K562 (cell line): Measurements from ENCODE around the gene SLCO2A1. TPM values are rescaled to one million over a fixed set of nuclear protein-coding genes. Genes with fewer than 3 reads are reported as not detected.

Source experiments
- ATAC-seq: fragments of 200-7000 bp; cut with Tn5 transposase; 3 replicates; pipeline ENCODE4 v1.9.1; 2020; ENCODE audit warnings: moderate library complexity
- BruUV-seq: library from RNA; stranded (reverse); fragments of 400-500 nt; replicated peaks from 2 replicates; lab custom pipeline; 2021; lab: Mats Ljungman, UMichigan
- CTCF ChIA-PET: fragments of 300-600 bp; formaldehyde crosslinking; extraction: SDS; loops from one replicate; lab custom pipeline; 2021; ENCODE audit warnings: low intra/inter-chr PET ratio; lab: Yijun Ruan, JAX
- POLR2A ChIA-PET: fragments of 300-600, 350-650 bp; sonication (Branson Sonifier 250); formaldehyde crosslinking; extraction: SDS; loops from one replicate; lab custom pipeline; 2021; ENCODE audit warnings: antibody characterized with exemption, inconsistent platforms; lab: Yijun Ruan, JAX
- DNase-seq, 4 experiments: peaks; one replicate each; pipeline versions ENCODE4 v3.0.0 to v3.0.0-alpha.2; 2011 to 2018; ENCODE audit warnings: low spot score in 3 of 4, mixed read lengths in 3 of 4; ENCODE audit errors: extremely low read depth in 1 of 4
- FAIRE-seq: peaks from 2 replicates; lab custom pipeline; 2011; peaks lifted over from hg19 to GRCh38; lab: Jason Lieb, UNC
- H2AFZ ChIP-seq: 2 replicates; pipeline ENCODE4 v1.6.0; 2011; ENCODE audit warnings: low read depth, low read length, control low read depth, inconsistent platforms
- H3K27ac ChIP-seq: fragments of 200-600 bp; 3 replicates; pipeline ENCODE4 v1.8.0; 2011; ENCODE audit warnings: low read depth, mild to moderate bottlenecking, control low read depth, inconsistent platforms, low read length, moderate library complexity, mixed read lengths; ENCODE audit errors: extremely low read depth
- H3K27me3 ChIP-seq, 2 experiments: fragments of 300-600 bp in 1 of 2; 2 replicates in 1 of 2; 3 replicates in 1 of 2; pipeline versions ENCODE4 v1.6.0 to v1.8.0; 2011; ENCODE audit warnings: inconsistent platforms in 2 of 2, low read length in 2 of 2, mild to moderate bottlenecking in 1 of 2, mixed read lengths in 1 of 2, moderate library complexity in 1 of 2; ENCODE audit not compliant: control insufficient read depth in 2 of 2, insufficient read depth in 2 of 2
- H3K36me3 ChIP-seq: fragments of 300-600 bp; 3 replicates; pipeline ENCODE4 v1.8.0; 2011; ENCODE audit warnings: mild to moderate bottlenecking, low read length, inconsistent platforms; ENCODE audit not compliant: control insufficient read depth, insufficient read depth
- H3K4me1 ChIP-seq, 2 experiments: fragments of 200-600 bp in 1 of 2; replicated peaks in 1 of 2; 2 replicates in 1 of 2; 3 replicates in 1 of 2; pipeline versions ENCODE4 v1.5.1 to v1.8.0; 2011; ENCODE audit warnings: inconsistent platforms in 2 of 2, low read length in 2 of 2, mild to moderate bottlenecking in 1 of 2, mixed read lengths in 1 of 2, moderate library complexity in 1 of 2; ENCODE audit not compliant: control insufficient read depth in 2 of 2, insufficient read depth in 2 of 2
- H3K4me2 ChIP-seq: 2 replicates; pipeline ENCODE4 v1.6.1; 2011; ENCODE audit warnings: low read length, control low read depth, inconsistent platforms, mixed read lengths; ENCODE audit not compliant: insufficient read depth
- H3K4me3 ChIP-seq: fragments of 200-600 bp; sonication (generic), shearing (Covaris generic); 2 replicates; pipeline ENCODE4 v1.5.1; 2016; ENCODE audit warnings: control low read depth, inconsistent platforms
- H3K79me2 ChIP-seq: fragments of 200-600 bp; 3 replicates; pipeline ENCODE4 v1.8.0; 2011; ENCODE audit warnings: low read length, inconsistent platforms; ENCODE audit not compliant: control insufficient read depth, insufficient read depth
- H3K9ac ChIP-seq, 2 experiments: 2 replicates each; pipeline versions ENCODE4 v1.6.0 to v1.6.1; 2011; ENCODE audit warnings: low read depth in 2 of 2, low read length in 2 of 2, control low read depth in 1 of 2, inconsistent platforms in 1 of 2, mild to moderate bottlenecking in 1 of 2, mixed read lengths in 1 of 2; ENCODE audit not compliant: insufficient read depth in 1 of 2
- H3K9me1 ChIP-seq: one replicate; pipeline ENCODE4 v1.6.0; 2011; ENCODE audit warnings: inconsistent platforms, mild to moderate bottlenecking, low read length, moderate library complexity; ENCODE audit not compliant: control insufficient read depth, insufficient read depth
- H3K9me3 ChIP-seq: replicated peaks from 2 replicates; pipeline ENCODE4 v1.5.1; 2011; ENCODE audit warnings: low read depth, low read length, inconsistent platforms; ENCODE audit not compliant: control insufficient read depth, insufficient read depth
- H4K20me1 ChIP-seq: replicated peaks from 2 replicates; pipeline ENCODE4 v1.6.1; 2011; ENCODE audit warnings: low read length, inconsistent platforms, mixed read lengths; ENCODE audit not compliant: control insufficient read depth, insufficient read depth
- CREM ChIP-seq: IDR thresholded peaks from 2 replicates; pipeline ENCODE4 v1.6.1; 2014; ENCODE audit warnings: antibody characterized with exemption, low read depth
- GTF2B ChIP-seq: IDR thresholded peaks from 2 replicates; pipeline ENCODE4 v1.6.1; 2011; ENCODE audit not compliant: insufficient read length; ENCODE audit errors: extremely low read depth
- MXD1 ChIP-seq: fragments of 250-450 bp; sonication (Bioruptor Pico); IDR thresholded peaks from 2 replicates; pipeline ENCODE4 v1.8.0; 2021; ENCODE audit warnings: borderline replicate concordance, mild to moderate bottlenecking, moderate library complexity; ENCODE audit not compliant: poor library complexity, severe bottlenecking
- MYNN ChIP-seq, 2 experiments: sonication (generic); formaldehyde crosslinking in 1 of 2; IDR thresholded peaks; 2 replicates each; pipeline versions ENCODE4 v1.5.0 to v1.6.1; 2016 to 2020; ENCODE audit warnings: antibody characterized with exemption in 1 of 2, missing genetic modification reagents in 1 of 2
- PTTG1 ChIP-seq: fragments of 450-650 bp; IDR thresholded peaks from 2 replicates; pipeline ENCODE4 v1.6.1; 2016; ENCODE audit warnings: low read depth, mild to moderate bottlenecking, missing genetic modification characterization, missing compliant biosample characterization
- SMAD2 ChIP-seq: fragments of 150-350 bp; IDR thresholded peaks from 2 replicates; pipeline ENCODE4 v1.6.1; 2014; ENCODE audit warnings: low read depth, mild to moderate bottlenecking, low read length
- SMARCA5 ChIP-seq: fragments of 450-650 bp; IDR thresholded peaks from 2 replicates; pipeline ENCODE4 v1.6.1; 2016
- ZBTB9 ChIP-seq: fragments of 450-650 bp; formaldehyde crosslinking; IDR thresholded peaks from 2 replicates; pipeline ENCODE4 v1.4.0; 2020; ENCODE audit warnings: mild to moderate bottlenecking, moderate library complexity
- ZFP30 ChIP-seq: fragments of 250-450 bp; sonication (Bioruptor Pico); IDR thresholded peaks from 2 replicates; pipeline ENCODE4 v1.8.0; 2022; ENCODE audit warnings: moderate library complexity, mild to moderate bottlenecking, inconsistent platforms, borderline replicate concordance
- ZNF3 ChIP-seq: fragments of 250-450 bp; sonication (Bioruptor Pico); IDR thresholded peaks from 2 replicates; pipeline ENCODE4 v1.5.0; 2021; ENCODE audit warnings: mild to moderate bottlenecking, moderate library complexity
- ZNF717 ChIP-seq: fragments of 250-450 bp; sonication (Bioruptor Pico); IDR thresholded peaks from 2 replicates; pipeline ENCODE4 v1.5.0; 2021
- ZNF76 ChIP-seq: fragments of 250-450 bp; sonication (Bioruptor Pico); IDR thresholded peaks from 2 replicates; pipeline ENCODE4 v1.4.0; 2020; ENCODE audit warnings: mild to moderate bottlenecking, moderate library complexity, borderline replicate concordance
- WGBS: fragments of 100-300 bp; shearing (Covaris generic); methylation state at CpG from one replicate; pipeline ENCODE4 v1.1.6; 2016; ENCODE audit warnings: low coverage, mixed read lengths; ENCODE audit not compliant: insufficient coverage; ENCODE audit errors: missing lambda C conversion rate; 5-methylcytosine and 5-hydroxymethylcytosine counted together
- in situ Hi-C: fragments of 300-500 bp; cut with MboI; formaldehyde crosslinking; loops from 4 replicates; pipeline ENCODE4 v1.15.0; 2018; ENCODE audit warnings: inconsistent platforms, mixed read lengths
- intact Hi-C: fragments of 100-400 bp; cut with micrococcal nuclease; formaldehyde crosslinking; loops from 2 replicates; pipeline ENCODE4 v1.14.2; 2022
- polyA plus RNA-seq, 8 experiments: library from polyadenylated mRNA; depleted of rRNA in 4 of 8; stranded (reverse) in 5 of 8; unstranded in 3 of 8; fragments of >200 nt; fragmentation: Nextera tagmentation in 2 of 8; fragmentation: Illumina TruSeq in 1 of 8; extraction: Ambion mirVana in 2 of 8; extraction: Trizol in 1 of 8; gene quantifications; 2 replicates each; pipeline versions ENCODE4 v1.2.1 to v1.2.3, GENCODE V29; 2011 to 2014; ENCODE audit warnings: inconsistent platforms in 1 of 8, missing spikeins in 1 of 8
- total RNA-seq, 7 experiments: library from RNA; depleted of rRNA in 6 of 7; stranded (reverse); fragments of >200 nt in 6 of 7; fragmentation: Illumina TruSeq in 2 of 7; extraction: Trizol in 2 of 7; gene quantifications; 2 replicates each; pipeline versions ENCODE4 v1.2.1 to v1.2.3, GENCODE V29; 2011 to 2021; ENCODE audit warnings: low replicate concordance in 1 of 7

SLCO2A1 gene
- total and polyA plus RNA-seq, 9 of the 15 experiments (the other 6 are each of a cell fraction or from before 2014, with no cell fraction given) = 0.16 to 1.0 TPM; not detected in 7

GRCh38 chr3:134079111-134079547, 49.4 kb upstream of the SLCO2A1 start:
- intact Hi-C loops = no loop called here
- FAIRE-seq (no peak), DNase-seq (no peak)

More at GRCh38 chr3:134079111-134079547, 49.4 kb upstream of the SLCO2A1 start:
- POLR2A ChIA-PET = interaction anchor here (0.6 kb wide), 1 partner anchor 348 kb away, joined by 3 read pairs; no protein-coding TSS in a partner anchor
- no peak overlapping the region for H3K9ac ChIP-seq
- H3K4me2 ChIP-seq = no peak overlapping the region
- BruUV-seq = no TSS peak
- H3K79me2 ChIP-seq = no peaks in the 10 kb centered on the region
- no peaks in the 10 kb centered on the region for H3K9me3 ChIP-seq
- no peaks in the 10 kb centered on the region for H4K20me1 ChIP-seq
- in situ Hi-C loops = no loop called here
- H3K9me1 ChIP-seq = no peaks in the 10 kb centered on the region
- no peak for ATAC-seq
- no peak overlapping the region for H3K27ac ChIP-seq
- no peaks in the 10 kb centered on the region for H3K4me1 ChIP-seq
- peaks cover 0 to 2% of the 10 kb centered on the region in 2 experiments; a peak in 2 of 5 replicates for H3K27me3 ChIP-seq
- CTCF ChIA-PET = no interaction called here
- H3K4me3 ChIP-seq = no peak overlapping the region
- H3K36me3 ChIP-seq = no peaks in the 10 kb centered on the region
- WGBS = 0% methylated on average over 3 of the region's 4 CpGs
- TF ChIP-seq ZBTB9 (CRISPR knock-in tag) (no peak), MXD1 (CRISPR knock-in tag) (no peak), ZFP30 (CRISPR knock-in tag) (no peak), SMAD2 (no peak), GTF2B (no peak), ZNF76 (CRISPR knock-in tag) (no peak), ZNF717 (CRISPR knock-in tag) (no peak), PTTG1 (tag) (no peak), ZNF3 (CRISPR knock-in tag) (no peak), MYNN (IDR thresholded peaks at IDR 0.05) (no peak), MYNN (CRISPR knock-in tag; IDR thresholded peaks at IDR 0.05) (no peak), CREM (no peak), SMARCA5 (no peak)
- TF ChIP-seq, all 486 proteins: peak for 0
- H2AFZ ChIP-seq = no peak overlapping the region
